GM19455 (cell line): Measurements from ENCODE around the gene APP.
A peak's percentile ranks its signal among the peaks of the same experiment; 100 is the strongest.

Experiments
- ATAC-seq: cut with Tn5 transposase; IDR thresholded peaks from one replicate; pipeline ENCODE4 v1.9.1; 2021; ENCODE audit not compliant: unreplicated experiment

The APP gene

DNA sequence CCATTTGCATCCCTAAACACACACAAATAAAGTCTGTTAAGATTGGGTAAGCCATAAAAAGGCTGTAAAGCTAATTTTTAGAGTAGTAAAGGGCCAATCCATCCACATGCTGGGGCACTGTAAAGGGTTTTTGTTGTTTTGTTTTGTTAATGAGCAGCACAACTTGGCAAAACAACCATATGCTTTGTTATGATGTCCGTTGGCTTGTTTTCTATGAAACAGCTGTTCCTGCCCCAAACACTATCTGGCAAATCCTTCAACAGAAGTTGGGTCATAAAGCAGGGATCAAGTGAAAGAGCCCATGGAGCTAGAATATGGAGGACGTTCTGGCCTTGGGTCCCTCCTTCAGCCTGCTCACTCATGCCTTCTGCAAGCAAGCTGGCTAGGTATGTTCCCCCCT lies 183.6 kb downstream of the APP start:
- ATAC-seq: no peak

DNA sequence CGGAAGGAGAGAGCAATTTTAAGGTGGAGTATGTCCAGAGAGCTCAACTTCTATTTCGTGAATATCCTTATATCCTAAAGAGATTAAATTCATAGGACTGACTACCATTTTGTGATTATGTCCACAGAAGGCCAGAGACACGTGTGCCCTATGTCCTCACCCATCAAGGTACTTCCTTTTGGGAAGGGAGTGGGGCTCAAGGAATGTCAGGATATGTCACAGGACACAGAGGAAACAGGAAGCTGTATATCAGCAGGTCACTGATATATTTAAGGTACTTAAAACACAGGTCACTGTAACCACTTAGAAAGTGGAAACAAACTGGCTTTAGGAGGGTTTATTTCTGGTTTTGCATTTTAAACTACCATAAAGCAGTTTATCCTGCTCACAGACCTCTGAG lies 184.6 kb downstream of the APP start:
- no peak for ATAC-seq

DNA sequence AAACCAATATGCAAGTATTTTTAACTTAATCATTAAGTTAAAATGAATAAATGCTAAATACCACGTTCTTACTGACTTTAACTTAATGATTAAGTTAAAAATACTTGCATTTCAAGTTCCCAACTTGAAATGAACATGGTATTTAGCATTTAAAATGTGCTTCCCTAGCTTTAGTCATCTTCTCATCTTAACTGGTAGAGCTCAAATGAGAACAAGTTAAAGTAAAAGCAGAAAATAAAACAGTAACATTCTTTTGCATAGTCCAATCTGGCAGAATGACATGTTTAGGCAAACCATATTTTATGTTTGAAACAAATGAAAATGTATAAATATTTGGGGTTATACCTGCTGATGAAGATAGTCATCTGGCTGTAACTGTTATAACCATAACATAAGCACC lies 186.0 kb downstream of the APP start:
- ATAC-seq: no peak

DNA sequence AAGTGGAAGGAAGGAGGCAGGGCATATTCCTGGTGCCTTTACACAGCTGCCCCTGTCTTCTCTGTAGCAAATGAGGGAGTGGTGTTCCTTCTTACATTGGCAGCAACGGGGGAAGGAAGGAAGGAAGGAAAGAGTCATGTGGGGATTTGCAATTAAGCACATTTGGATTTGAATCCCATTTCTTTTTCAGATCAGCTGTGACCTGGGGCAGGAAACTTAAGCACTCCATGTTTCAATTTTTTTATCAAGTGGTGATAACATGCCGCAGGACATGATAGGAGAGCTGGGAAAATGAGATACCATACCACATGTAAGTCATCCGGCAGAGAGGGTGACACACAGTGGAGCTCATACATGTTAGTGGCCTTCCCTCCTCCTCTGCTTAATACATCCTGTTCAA lies 186.8 kb downstream of the APP start:
- ATAC-seq: no peak

DNA sequence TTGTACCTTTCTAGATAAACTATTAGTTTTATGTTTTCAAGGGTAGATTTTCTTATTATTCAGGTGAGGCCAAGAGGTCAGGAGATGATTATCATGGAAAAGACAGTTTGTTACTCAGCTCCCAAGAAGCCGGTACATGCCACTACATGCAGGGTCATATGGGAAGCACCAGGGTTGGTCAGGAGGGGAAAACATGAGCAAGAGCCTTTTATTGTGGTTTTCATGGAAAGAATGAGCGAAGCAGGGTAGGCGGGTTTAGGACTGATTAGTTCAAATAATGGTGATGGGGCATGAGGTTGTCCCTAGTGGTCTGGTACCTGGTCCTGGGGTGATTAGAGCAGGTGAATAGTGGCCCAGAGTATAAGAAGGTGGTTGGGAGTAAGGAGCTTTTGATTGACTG lies 189.9 kb downstream of the APP start:
- ATAC-seq: no peak

DNA sequence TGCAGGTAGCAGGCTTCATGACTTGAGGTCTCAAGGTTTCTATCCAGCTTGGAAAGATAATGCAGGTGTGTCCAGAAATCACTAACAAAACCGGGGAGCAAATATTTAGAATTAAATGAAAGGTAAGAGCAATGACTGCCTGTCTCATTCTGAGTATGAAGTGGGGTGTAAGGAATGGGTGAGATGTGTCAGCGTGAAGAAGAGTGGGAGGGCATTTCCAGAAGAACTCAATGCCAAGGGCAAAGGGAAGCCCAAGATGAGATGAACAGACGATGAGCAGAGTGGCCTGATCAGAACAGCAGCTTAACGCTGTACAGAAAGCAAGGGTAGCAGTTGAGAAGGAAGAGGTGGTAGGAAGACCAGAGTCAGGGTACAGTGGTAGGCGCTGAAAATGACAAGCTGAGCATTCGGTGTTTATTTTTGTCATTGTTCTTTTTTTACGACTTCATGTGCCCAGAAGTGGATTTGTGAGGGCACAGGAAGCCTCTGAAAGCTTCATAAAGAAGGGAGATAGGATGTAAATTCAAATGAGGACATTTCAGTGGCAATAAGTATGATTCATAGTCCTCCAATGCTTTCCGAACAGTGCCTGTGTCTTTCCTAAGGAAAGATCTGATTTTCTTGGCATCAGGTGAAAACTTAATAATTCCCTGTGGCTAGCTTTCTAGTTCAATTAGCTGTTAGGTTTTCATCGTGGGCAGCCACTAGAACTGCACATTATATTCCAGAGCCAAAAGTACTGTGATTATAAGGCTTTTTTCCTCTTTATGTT lies 190.5 kb downstream of the APP start:
- ATAC-seq: no peak

DNA sequence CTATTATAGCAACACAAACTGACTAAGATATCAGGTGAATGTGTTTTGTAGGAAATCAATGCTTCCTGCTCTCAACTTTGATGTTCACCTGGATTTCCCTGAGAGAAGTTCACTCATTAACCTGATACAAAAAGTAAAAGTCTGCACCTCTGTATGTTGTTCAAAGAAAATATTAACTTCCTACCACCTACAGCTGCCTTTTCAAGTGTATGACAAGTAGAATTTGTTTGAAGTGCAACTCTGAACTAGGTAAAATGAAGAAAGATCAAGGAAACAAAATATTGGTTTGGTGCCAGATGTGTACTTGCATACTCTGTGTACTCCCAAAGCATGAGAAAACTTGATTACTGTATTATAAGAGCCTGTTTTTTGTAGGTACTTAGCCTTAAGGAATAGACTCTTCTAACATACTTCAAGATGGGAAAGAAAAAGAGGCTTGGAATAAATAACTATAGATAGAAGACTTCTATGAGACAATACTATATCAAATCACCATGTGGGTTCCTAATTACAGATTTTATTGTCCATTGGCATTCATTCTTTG lies 193.4 kb downstream of the APP start:
- ATAC-seq: no peak

DNA sequence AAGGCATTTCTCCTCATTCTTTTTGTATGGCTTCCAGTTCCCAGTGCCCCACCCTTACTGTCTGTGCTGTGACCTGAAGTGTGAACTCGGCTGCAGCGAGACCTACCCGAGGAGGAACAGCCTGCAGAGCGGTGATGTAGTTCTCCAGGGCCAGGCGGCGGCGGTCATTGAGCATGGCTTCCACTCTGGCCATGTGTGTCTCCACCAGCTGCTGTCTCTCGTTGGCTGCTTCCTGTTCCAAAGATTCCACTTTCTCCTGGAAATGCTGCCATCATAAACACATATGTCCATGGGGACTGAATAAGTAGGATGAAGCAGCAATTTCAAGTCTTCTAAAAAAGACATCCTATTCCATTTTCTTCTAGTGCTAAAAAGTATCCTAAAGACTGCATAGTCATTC lies 195.6 kb downstream of the APP start:
- ATAC-seq: no peak

DNA sequence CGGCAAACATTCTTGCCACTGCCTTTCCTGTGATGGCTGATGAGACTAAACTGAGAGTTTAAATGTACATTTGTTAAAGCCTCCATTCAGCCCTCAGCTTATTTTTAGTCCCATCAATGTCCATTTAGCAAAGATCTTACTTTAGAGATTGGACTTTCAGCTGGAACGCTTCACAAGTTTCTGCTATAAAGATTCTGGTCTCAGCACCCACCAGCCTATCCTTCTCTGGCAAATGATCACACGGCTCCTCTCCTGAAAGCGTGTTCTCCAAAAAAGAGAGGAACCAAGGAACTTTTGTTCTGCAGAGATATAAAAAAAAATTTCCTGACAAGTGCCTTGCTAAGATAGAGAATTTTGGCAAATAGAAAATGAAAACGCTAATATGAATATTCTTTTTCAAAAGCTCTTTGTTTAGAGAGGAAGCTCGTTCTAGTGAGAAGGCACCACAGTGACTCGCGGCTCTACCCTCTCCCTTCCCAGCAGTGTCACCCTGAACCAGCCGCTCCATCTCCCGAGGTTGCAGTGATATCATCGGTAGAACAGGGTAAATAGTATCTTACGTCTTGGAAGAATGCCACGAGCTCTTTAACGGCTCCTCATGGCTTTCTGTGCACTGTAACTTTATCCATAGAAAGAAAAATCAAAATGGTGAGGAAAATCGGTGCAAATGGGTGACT lies 200.2 kb downstream of the APP start:
- ATAC-seq: no peak

DNA sequence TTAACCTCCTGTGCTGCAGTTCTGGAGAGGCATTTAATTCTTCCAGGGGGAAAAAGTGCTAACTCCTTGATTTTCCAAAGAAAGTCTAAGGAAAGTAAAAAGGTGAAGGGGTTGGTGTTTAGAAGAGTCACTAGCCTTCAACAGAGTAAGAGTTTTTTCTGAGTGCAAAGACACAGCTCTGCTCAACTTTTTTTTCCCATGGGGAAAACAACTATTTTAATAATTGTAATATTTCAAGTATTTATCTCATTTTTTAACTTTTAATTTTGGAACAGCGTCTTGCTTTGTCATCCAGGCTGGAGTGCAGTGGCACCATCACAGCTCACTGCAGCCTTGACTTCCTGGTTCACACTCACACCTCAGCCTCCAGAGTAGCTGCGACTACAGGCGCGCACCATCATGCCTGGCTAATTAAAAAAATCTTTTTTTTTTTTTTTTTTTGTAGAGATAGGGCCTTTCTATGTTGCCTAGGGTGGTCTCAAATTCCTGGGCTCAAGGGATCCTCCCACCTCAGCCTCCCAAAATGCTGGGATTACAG lies 202.6 kb downstream of the APP start:
- ATAC-seq: peak; percentile 26

DNA sequence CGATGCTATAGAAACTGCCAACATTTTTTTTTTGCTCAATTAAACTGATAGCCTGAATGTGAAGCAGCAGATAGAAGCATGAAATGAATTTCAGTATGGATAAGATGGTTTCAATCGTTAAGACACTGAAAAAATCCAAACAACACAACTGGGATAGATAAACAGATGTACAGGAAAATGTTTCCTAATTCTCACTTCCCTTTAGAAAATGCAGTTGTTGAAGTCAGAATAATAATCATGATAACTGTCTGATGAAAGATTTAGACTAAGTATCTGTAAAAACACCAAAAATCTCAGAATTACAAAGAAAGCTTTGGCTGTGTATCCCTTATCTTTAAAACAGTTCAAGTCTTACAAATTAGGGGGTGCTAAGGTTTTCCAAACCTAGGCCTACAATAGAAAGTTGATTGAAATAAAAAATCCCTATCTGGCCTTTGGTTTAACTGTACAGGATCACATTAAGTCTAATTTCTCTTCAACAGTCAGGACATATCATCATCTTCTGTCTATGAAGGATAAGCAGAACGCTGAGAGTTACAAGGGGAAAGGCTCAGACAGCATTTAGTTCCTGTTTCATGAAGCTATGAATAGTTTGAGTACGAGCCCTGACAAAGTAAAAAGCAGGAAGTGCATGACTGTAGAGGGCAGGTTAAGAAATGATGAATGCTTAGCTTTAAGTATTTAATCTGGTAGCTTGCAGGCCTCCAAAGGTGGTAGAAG lies 203.2 kb downstream of the APP start:
- ATAC-seq: peak; percentile 98

DNA sequence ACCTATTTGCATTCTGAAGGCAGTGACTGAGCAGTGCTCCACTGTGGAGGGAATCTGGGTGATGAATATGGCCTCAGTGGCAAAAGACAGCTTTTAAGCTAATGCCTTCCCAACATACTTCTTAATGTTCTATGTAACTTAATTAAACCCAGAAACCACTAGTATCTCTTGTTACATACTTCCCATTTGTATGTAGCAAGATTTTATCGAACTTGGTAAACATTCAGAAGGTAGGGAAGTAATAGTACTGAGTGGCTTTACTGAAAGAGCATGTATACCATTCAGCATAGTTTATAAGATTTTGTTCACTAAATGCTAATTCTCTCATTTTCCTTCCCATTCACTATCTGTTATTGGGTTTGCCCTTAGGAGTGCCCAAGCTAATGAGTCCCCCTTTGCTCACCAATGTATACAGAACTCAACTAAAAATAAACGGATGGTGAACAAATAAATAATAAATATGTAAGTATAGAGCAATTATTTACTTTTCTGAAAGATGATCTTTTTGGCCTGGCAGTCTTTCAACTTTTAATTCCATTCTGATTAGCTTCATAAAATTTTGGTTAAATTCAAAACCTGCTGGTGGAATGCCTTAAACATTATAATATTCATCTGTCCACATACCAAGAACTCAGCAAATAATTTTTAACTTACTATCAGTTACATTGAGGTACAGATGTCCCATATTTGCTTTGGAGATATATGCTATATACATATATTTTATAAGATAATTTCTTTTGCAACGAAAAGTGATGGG lies 204.4 kb downstream of the APP start:
- no peak for ATAC-seq

DNA sequence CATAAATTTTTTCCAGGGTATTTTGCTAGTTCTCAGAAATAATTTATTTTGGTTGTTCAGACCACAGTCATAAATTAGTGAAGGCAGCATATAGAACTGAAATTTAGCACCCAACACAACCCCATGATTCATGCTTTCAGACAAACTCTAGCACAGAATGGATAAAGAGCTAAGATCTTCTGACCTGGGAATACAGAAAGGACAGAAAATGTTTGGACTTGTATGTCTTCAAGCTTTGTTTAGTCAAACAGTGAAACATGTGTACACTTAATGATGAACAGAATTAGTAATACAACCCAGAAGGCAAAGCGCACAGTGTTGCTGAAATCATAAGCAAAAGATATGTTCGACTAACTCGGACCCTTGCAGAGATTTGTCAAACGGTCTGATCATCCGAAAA lies 205.6 kb downstream of the APP start:
- ATAC-seq: no peak

DNA sequence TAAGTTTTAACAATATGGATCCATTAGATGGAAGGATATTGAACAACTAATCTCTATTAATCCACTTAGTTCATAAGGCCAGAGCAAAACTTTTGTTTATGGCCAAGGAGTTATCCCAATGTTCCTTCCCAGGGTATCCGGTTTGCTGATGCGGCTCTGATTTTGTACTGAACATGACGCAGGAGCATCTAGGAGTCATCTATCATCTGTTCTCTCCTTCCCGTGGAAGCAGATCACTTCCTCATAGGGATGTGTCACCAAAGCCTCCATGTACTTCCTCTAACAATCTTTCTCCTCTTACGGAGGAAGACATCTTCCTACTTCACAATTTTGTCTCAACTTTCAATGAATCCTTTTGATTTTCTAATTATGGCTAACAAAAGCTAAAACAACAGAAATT lies 206.6 kb downstream of the APP start:
- no peak for ATAC-seq

DNA sequence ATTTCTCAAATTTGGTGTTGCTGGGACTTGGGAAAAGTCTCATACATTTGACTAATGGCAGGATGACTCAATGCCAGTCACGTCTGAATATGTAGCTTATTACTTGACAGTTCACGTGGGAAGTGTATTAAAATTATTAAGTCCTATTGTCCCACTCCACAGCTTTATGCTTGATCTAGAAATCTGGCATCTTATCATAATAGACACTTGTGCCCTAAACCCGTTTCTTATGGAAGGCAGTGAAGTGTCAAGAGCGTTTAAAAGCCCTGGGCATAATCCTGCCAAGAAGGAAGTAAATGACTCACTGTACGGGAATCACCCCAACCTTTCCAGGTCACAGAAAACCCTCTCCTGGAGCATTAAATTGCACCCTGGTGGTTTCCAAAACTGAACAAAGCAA lies 207.4 kb downstream of the APP start:
- no peak for ATAC-seq

DNA sequence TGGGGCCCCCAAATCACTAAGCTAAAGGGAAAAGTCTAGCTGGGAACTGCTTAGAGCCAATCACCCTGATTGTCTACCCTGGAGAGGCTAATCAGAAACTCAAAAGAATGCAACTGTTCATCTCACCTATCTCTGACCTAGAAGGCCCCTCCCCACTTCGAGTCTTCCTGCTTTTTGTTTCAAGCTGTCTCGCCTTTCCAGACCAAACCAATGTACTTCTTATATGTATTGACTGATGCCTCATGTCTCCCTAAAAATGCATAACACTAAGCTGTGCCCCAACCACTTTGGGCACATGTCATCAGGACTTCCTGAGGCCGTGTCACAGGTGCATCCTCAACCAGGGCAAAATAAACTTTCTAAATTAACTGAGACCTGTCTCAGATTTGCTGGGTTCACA lies 209.5 kb downstream of the APP start:
- no peak for ATAC-seq

DNA sequence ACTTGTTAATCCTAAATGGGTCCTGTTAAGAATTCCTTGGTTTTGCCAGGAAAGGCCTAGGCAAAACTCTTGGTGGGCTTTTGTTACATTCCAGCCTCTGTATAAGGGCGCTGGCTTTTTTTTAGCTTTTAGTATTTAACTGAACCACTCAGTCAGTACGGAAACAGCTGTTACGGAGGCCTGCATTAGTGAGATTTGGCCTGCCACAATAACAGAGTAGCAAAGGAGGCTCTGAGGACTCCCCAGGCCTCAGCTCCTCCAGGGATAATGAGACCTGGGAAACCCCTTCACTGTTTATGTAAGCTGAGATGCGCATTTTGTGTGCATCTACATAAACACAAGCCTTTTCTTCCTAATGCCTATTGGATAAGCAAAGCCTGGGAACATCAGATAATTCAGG lies 210.2 kb downstream of the APP start:
- ATAC-seq: no peak

DNA sequence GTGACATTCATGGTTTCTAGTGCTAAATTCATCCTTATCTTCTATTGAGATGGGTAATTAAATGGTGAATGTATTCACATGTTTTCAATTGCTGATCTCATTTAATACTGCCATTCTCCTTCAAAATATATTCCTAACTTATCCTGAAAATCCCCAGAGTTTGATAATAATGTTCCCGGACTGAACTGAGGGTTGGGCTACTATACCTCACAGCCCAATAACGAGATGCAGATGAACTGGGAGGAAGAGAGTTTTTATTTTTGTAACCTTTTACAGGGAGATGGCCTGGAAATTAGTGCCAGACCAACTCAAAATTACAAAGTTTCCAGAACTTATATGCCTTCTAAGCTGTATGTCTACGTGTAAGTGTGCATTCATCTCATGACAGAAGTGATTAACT lies 210.8 kb downstream of the APP start:
- ATAC-seq: no peak

DNA sequence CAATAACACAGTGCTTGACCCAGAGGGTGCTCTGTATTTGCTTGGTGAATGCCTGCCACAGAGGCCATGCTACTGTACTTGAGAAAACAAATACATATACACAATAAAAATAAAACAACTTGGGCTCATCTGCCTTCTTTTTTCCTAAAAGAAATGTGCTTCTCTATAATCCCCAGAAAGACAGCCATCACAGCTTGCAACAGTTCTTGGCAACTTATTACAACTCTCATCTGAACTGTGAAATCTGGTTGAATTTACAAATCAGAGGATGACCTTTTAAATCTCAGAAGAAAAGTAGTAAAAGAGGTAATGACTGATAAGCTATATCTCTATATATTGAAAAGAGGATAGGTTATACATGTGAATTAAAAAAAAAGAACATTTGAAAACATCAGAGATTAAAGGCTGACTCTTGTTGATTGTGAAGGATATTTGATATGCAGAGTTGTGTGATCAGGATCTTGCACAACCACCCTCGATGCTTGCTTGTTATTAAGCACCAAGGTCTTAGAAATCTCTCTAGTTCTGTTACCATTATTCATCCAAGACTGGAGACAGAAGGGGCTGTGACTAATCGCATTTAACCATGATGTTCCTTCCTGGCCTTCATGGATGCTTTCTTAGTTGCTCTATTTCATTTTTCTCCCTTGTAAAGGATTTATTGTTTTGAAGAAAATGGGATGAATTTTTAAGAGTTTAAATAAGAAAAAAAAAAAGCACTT lies 213.4 kb downstream of the APP start:
- ATAC-seq: no peak

DNA sequence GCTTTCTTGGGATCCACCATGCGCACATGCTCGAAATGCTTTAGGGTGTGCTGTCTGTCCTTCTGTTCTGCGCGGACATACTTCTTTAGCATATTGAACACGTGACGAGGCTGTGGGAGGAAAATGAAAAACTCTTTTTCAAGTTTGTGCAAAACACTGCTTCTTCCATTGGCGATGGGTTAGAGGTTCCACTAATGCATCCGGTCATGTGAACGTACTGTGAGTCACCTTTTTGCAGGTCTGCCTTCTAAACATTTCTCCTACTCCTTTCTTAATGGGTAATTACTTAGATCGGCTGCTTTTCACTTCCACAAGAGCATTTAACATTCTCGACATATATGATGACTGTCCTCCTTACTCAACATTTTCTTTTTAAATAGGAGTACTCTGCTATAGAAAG lies 214.9 kb downstream of the APP start:
- no peak for ATAC-seq
